Measurements from ENCODE around the gene LRRC27. TPM values are rescaled to one million over a fixed set of nuclear protein-coding genes. Genes with fewer than 3 reads are reported as not detected.

The LRRC27 gene
- total RNA-seq, 1 experiment from 2014 or later, result 3.8 TPM

GRCh38 chr10:132357286-132358058 lies 25.5 kb downstream of the LRRC27 start:
- Histone ChIP-seq H3K4me3 (no peak overlapping the region), H3K4me1 (replicated peaks) (no peaks in the 10 kb centered on the region), H3K27me3 (replicated peaks) (no peaks in the 10 kb centered on the region), H3K36me3 (no peaks in the 10 kb centered on the region), H3K27ac (no peak overlapping the region), H3K9me3 (replicated peaks) (no peaks in the 10 kb centered on the region)
- DNase-seq (ENCODE audit: low read depth in 1 of 2, low spot score in 2 of 2), result no peak

- no peaks in the 10 kb centered on the region for H3K36me3 ChIP-seq
- no peaks in the 10 kb centered on the region for H3K9me3 ChIP-seq (replicated peaks)
- H3K27me3 ChIP-seq (replicated peaks), result no peaks in the 10 kb centered on the region
- no peak overlapping the region for H3K4me3 ChIP-seq
- no peak for DNase-seq (ENCODE audit: low read depth in 1 of 2, low spot score in 2 of 2)
- H3K27ac ChIP-seq, result no peak overlapping the region
- no peaks in the 10 kb centered on the region for H3K4me1 ChIP-seq (replicated peaks)
Measured at GRCh38 chr10:132359305-132360040, 27.5 kb downstream of the LRRC27 start.

- no peaks in the 10 kb centered on the region for H3K4me1 ChIP-seq (replicated peaks)
- no peak for DNase-seq (ENCODE audit: low read depth in 1 of 2, low spot score in 2 of 2)
- H3K27ac ChIP-seq, result no peak overlapping the region
- H3K27me3 ChIP-seq (replicated peaks), result no peaks in the 10 kb centered on the region
- no peaks in the 10 kb centered on the region for H3K36me3 ChIP-seq
- no peaks in the 10 kb centered on the region for H3K9me3 ChIP-seq (replicated peaks)
- no peak overlapping the region for H3K4me3 ChIP-seq
Measured at GRCh38 chr10:132360766-132361447, 28.9 kb downstream of the LRRC27 start.

- Histone ChIP-seq H3K4me1 (replicated peaks) (no peaks in the 10 kb centered on the region), H3K9me3 (replicated peaks) (no peaks in the 10 kb centered on the region), H3K36me3 (no peaks in the 10 kb centered on the region), H3K27ac (no peak overlapping the region), H3K4me3 (no peak overlapping the region), H3K27me3 (replicated peaks) (no peaks in the 10 kb centered on the region)
- no peak for DNase-seq (ENCODE audit: low read depth in 1 of 2, low spot score in 2 of 2)
Measured at GRCh38 chr10:132361581-132362101, 29.6 kb downstream of the LRRC27 start.

GRCh38 chr10:132362151-132362611 lies 30.2 kb downstream of the LRRC27 start:
- DNase-seq (ENCODE audit: low read depth in 1 of 2, low spot score in 2 of 2), result no peak
- Histone ChIP-seq H3K9me3 (replicated peaks) (no peaks in the 10 kb centered on the region), H3K27me3 (replicated peaks) (no peaks in the 10 kb centered on the region), H3K36me3 (no peaks in the 10 kb centered on the region), H3K4me3 (no peak overlapping the region), H3K4me1 (replicated peaks) (no peaks in the 10 kb centered on the region), H3K27ac (no peak overlapping the region)

- H3K4me3 ChIP-seq, result no peak overlapping the region
- no peak for DNase-seq (ENCODE audit: low read depth in 1 of 2, low spot score in 2 of 2)
- no peaks in the 10 kb centered on the region for H3K9me3 ChIP-seq (replicated peaks)
- no peaks in the 10 kb centered on the region; the same call in 1 of the 2 replicates for H3K27me3 ChIP-seq (replicated peaks)
- H3K27ac ChIP-seq, result no peak overlapping the region
- no peaks in the 10 kb centered on the region for H3K36me3 ChIP-seq
- no peaks in the 10 kb centered on the region for H3K4me1 ChIP-seq (replicated peaks)
Measured at GRCh38 chr10:132363376-132363775, 31.4 kb downstream of the LRRC27 start.

- DNase-seq (ENCODE audit: low read depth in 1 of 2, low spot score in 2 of 2), result no peak
- no peak overlapping the region for H3K27ac ChIP-seq
- H3K4me3 ChIP-seq, result no peak overlapping the region
- H3K27me3 ChIP-seq (replicated peaks), result no peaks in the 10 kb centered on the region; the same call in 1 of the 2 replicates
- H3K4me1 ChIP-seq (replicated peaks), result no peaks in the 10 kb centered on the region
- no peaks in the 10 kb centered on the region for H3K9me3 ChIP-seq (replicated peaks)
- H3K36me3 ChIP-seq, result no peaks in the 10 kb centered on the region
Measured at GRCh38 chr10:132363921-132364593, 32.1 kb downstream of the LRRC27 start.

- no peak for DNase-seq (ENCODE audit: low read depth in 1 of 2, low spot score in 2 of 2)
- H3K27ac ChIP-seq, result no peak overlapping the region
- no peaks in the 10 kb centered on the region for H3K9me3 ChIP-seq (replicated peaks)
- no peaks in the 10 kb centered on the region; the same call in 1 of the 2 replicates for H3K27me3 ChIP-seq (replicated peaks)
- H3K36me3 ChIP-seq, result no peaks in the 10 kb centered on the region
- no peak overlapping the region for H3K4me3 ChIP-seq
- H3K4me1 ChIP-seq (replicated peaks), result no peaks in the 10 kb centered on the region
Measured at GRCh38 chr10:132364594-132364970, 32.6 kb downstream of the LRRC27 start.

GRCh38 chr10:132365102-132365501 lies 33.1 kb downstream of the LRRC27 start:
- Histone ChIP-seq H3K4me1 (replicated peaks) (no peaks in the 10 kb centered on the region), H3K27me3 (replicated peaks) (no peaks in the 10 kb centered on the region; the same call in 1 of the 2 replicates), H3K9me3 (replicated peaks) (no peaks in the 10 kb centered on the region), H3K27ac (no peak overlapping the region), H3K4me3 (no peak overlapping the region), H3K36me3 (no peaks in the 10 kb centered on the region)
- DNase-seq (ENCODE audit: low read depth in 1 of 2, low spot score in 2 of 2), result peak in 1 of 2 experiments; percentile 30

GRCh38 chr10:132366006-132366405 lies 34.0 kb downstream of the LRRC27 start:
- Histone ChIP-seq H3K27ac (no peak overlapping the region), H3K4me1 (replicated peaks) (no peaks in the 10 kb centered on the region), H3K36me3 (no peaks in the 10 kb centered on the region), H3K9me3 (replicated peaks) (no peaks in the 10 kb centered on the region), H3K27me3 (replicated peaks) (no peaks in the 10 kb centered on the region; the same call in 1 of the 2 replicates), H3K4me3 (no peak overlapping the region)
- DNase-seq (ENCODE audit: low read depth in 1 of 2, low spot score in 2 of 2), result peak in 1 of 2 experiments; percentile 25

- Histone ChIP-seq H3K9me3 (replicated peaks) (no peaks in the 10 kb centered on the region), H3K4me3 (no peak overlapping the region), H3K36me3 (no peaks in the 10 kb centered on the region), H3K27ac (no peak overlapping the region), H3K4me1 (replicated peaks) (no peaks in the 10 kb centered on the region), H3K27me3 (replicated peaks) (no peaks in the 10 kb centered on the region; the same call in 1 of the 2 replicates)
- DNase-seq (ENCODE audit: low read depth in 1 of 2, low spot score in 2 of 2), result peak in 1 of 2 experiments; percentile 31
Measured at GRCh38 chr10:132366499-132366898, 34.5 kb downstream of the LRRC27 start.

GRCh38 chr10:132368391-132368790 lies 36.4 kb downstream of the LRRC27 start:
- Histone ChIP-seq H3K9me3 (replicated peaks) (no peaks in the 10 kb centered on the region), H3K4me3 (no peak overlapping the region), H3K27me3 (replicated peaks) (no peaks in the 10 kb centered on the region; the same call in 1 of the 2 replicates), H3K27ac (no peak overlapping the region), H3K36me3 (no peaks in the 10 kb centered on the region), H3K4me1 (replicated peaks) (no peaks in the 10 kb centered on the region)
- no peak for DNase-seq (ENCODE audit: low read depth in 1 of 2, low spot score in 2 of 2)

All from SJSA1 (cell line).